H1 (cell line): ENCODE measurements around the gene TMED4. TPM values are rescaled to one million over a fixed set of nuclear protein-coding genes. Genes with fewer than 3 reads are reported as not detected.

Experiments
- CTCF ChIA-PET: fragments of 300-600 bp; sonication (Branson Sonifier 250); formaldehyde crosslinking; loops from one replicate; lab custom pipeline; 2021; ENCODE audit not compliant: partially characterized antibody; lab: Charles Lee
- POLR2A ChIA-PET: fragments of 300-600 bp; sonication (Branson Sonifier 250); formaldehyde crosslinking; loops from one replicate; lab custom pipeline; 2021; ENCODE audit warnings: inconsistent platforms; ENCODE audit not compliant: partially characterized antibody; lab: Charles Lee
- DNase-seq, 2 experiments: peaks; one replicate each; pipeline versions ENCODE4 v3.0.0 to v3.0.0-alpha.2; 2010 to 2022; ENCODE audit warnings: low spot score in 2 of 2, low read depth in 1 of 2, mixed read lengths in 1 of 2
- FAIRE-seq: peaks from 2 replicates; lab custom pipeline; 2011; peaks lifted over from hg19 to GRCh38; lab: Jason Lieb, UNC
- H2AFZ ChIP-seq: 2 replicates; pipeline ENCODE4 v1.8.1; 2012; ENCODE audit warnings: low read length, inconsistent platforms
- H2AK5ac ChIP-seq: 2 replicates; pipeline ENCODE4 v1.6.1; 2013; ENCODE audit warnings: low read depth, low read length
- H2BK120ac ChIP-seq: replicated peaks from 2 replicates; pipeline ENCODE3; 2013; ENCODE audit warnings: low read depth, low read length, inconsistent platforms
- H2BK12ac ChIP-seq: 2 replicates; pipeline ENCODE4 v1.6.1; 2013; ENCODE audit warnings: low read depth, low read length
- H2BK15ac ChIP-seq: 2 replicates; pipeline ENCODE4 v1.6.1; 2013; ENCODE audit warnings: low read length
- H2BK20ac ChIP-seq: 2 replicates; pipeline ENCODE4 v1.6.1; 2013; ENCODE audit warnings: low read length
- H2BK5ac ChIP-seq: 2 replicates; pipeline ENCODE4 v1.6.1; 2013; ENCODE audit warnings: low read depth, low read length
- H3K14ac ChIP-seq: 2 replicates; pipeline ENCODE4 v1.6.1; 2013; ENCODE audit warnings: inconsistent platforms; ENCODE audit not compliant: insufficient read length
- H3K18ac ChIP-seq: 2 replicates; pipeline ENCODE4 v1.6.1; 2013; ENCODE audit warnings: low read length; ENCODE audit errors: extremely low read depth
- H3K23ac ChIP-seq: 2 replicates; pipeline ENCODE4 v1.6.1; 2013; ENCODE audit warnings: inconsistent platforms; ENCODE audit not compliant: insufficient read length
- H3K23me2 ChIP-seq: 2 replicates; pipeline ENCODE4 v1.6.1; 2013; ENCODE audit warnings: low read depth, low read length
- H3K27ac ChIP-seq: 2 replicates; pipeline ENCODE4 v1.6.1; 2011; ENCODE audit warnings: low read depth, low read length, inconsistent platforms
- H3K27me3 ChIP-seq, 4 experiments: replicated peaks in 1 of 4; 1 replicate in 1 of 4; 2 replicates in 3 of 4; pipeline versions ENCODE4 v1.6.1 to v1.8.1; 2011 to 2013; ENCODE audit warnings: low read length in 3 of 4, mild to moderate bottlenecking in 3 of 4, inconsistent platforms in 2 of 4, mixed read lengths in 2 of 4, moderate library complexity in 1 of 4; ENCODE audit not compliant: control insufficient read depth in 3 of 4, insufficient read depth in 3 of 4; ENCODE audit errors: extremely low read depth in 1 of 4
- H3K36me3 ChIP-seq, 4 experiments: 2 replicates each; pipeline versions ENCODE4 v1.6.1 to v1.8.1; 2011 to 2013; ENCODE audit warnings: mild to moderate bottlenecking in 4 of 4, low read length in 3 of 4, moderate library complexity in 2 of 4, control low read depth in 1 of 4, inconsistent platforms in 1 of 4; ENCODE audit not compliant: insufficient read depth in 4 of 4, control insufficient read depth in 2 of 4
- H3K4ac ChIP-seq: replicated peaks from 2 replicates; pipeline ENCODE3; 2013; ENCODE audit warnings: low read length, low read depth, mixed read lengths, inconsistent platforms; ENCODE audit not compliant: insufficient read length
- H3K4me1 ChIP-seq, 4 experiments: replicated peaks in 1 of 4; 1 replicate in 1 of 4; 2 replicates in 3 of 4; pipeline versions ENCODE4 v1.6.1 to v1.8.1; 2011 to 2013; ENCODE audit warnings: low read length in 3 of 4, inconsistent platforms in 2 of 4, mixed read lengths in 1 of 4; ENCODE audit not compliant: insufficient read depth in 4 of 4, control insufficient read depth in 3 of 4
- H3K4me2 ChIP-seq, 2 experiments: 2 replicates each; pipeline versions ENCODE4 v1.6.1 to v1.8.1; 2011 to 2013; ENCODE audit warnings: low read depth in 2 of 2, low read length in 2 of 2, control low read depth in 1 of 2, inconsistent platforms in 1 of 2, mild to moderate bottlenecking in 1 of 2; ENCODE audit not compliant: insufficient read depth in 1 of 2
- H3K4me3 ChIP-seq, 4 experiments: fragments of 200-600, 300-600 bp in 1 of 4; sonication (generic), shearing (Covaris generic), sonication (Bioruptor Twin) in 1 of 4; 2 replicates each; pipeline versions ENCODE4 v1.5.1 to v1.8.1; 2011 to 2016; ENCODE audit warnings: low read length in 4 of 4, low read depth in 3 of 4, control low read depth in 2 of 4, inconsistent platforms in 2 of 4, mild to moderate bottlenecking in 2 of 4, mixed read lengths in 1 of 4, moderate library complexity in 1 of 4; ENCODE audit not compliant: insufficient read depth in 2 of 4; ENCODE audit errors: extremely low read depth in 1 of 4
- H3K56ac ChIP-seq: replicated peaks from 2 replicates; pipeline ENCODE3; 2013; ENCODE audit warnings: low read depth, mild to moderate bottlenecking, mixed read lengths, low read length, inconsistent platforms; ENCODE audit not compliant: insufficient read length
- H3K79me1 ChIP-seq: 2 replicates; pipeline ENCODE4 v1.6.1; 2013; ENCODE audit warnings: low read depth, low read length, control low read depth
- H3K79me2 ChIP-seq, 2 experiments: 2 replicates each; pipeline versions ENCODE4 v1.6.1 to v1.8.1; 2012 to 2013; ENCODE audit warnings: low read length in 2 of 2, mild to moderate bottlenecking in 2 of 2, inconsistent platforms in 1 of 2; ENCODE audit not compliant: insufficient read depth in 2 of 2, control insufficient read depth in 1 of 2
- H3K9ac ChIP-seq, 4 experiments: replicated peaks in 1 of 4; 1 replicate in 1 of 4; 2 replicates in 3 of 4; pipeline versions ENCODE4 v1.6.1 to v1.8.1; 2011 to 2013; ENCODE audit warnings: low read depth in 3 of 4, low read length in 3 of 4, control low read depth in 2 of 4, mild to moderate bottlenecking in 2 of 4, moderate library complexity in 2 of 4, inconsistent platforms in 1 of 4; ENCODE audit errors: extremely low read depth in 1 of 4
- H3K9me3 ChIP-seq, 2 experiments: 2 replicates each; pipeline versions ENCODE4 v1.6.1 to v1.8.1; 2012 to 2013; ENCODE audit warnings: mild to moderate bottlenecking in 2 of 2, moderate library complexity in 2 of 2, control low read depth in 1 of 2, inconsistent platforms in 1 of 2, low read depth in 1 of 2, low read length in 1 of 2, mixed read lengths in 1 of 2; ENCODE audit not compliant: insufficient read depth in 2 of 2
- H4K20me1 ChIP-seq, 2 experiments: replicated peaks in 1 of 2; 2 replicates each; pipeline versions ENCODE3 to v1.8.1; 2011 to 2013; ENCODE audit warnings: inconsistent platforms in 2 of 2, low read length in 2 of 2, mild to moderate bottlenecking in 1 of 2; ENCODE audit not compliant: insufficient read depth in 2 of 2, control insufficient read depth in 1 of 2
- H4K5ac ChIP-seq: 2 replicates; pipeline ENCODE4 v1.6.1; 2013; ENCODE audit warnings: low read length, low read depth, mixed read lengths, inconsistent platforms; ENCODE audit not compliant: insufficient read length
- H4K8ac ChIP-seq: 2 replicates; pipeline ENCODE4 v1.8.0; 2013; ENCODE audit warnings: mild to moderate bottlenecking, moderate library complexity, low read length, inconsistent platforms; ENCODE audit not compliant: insufficient read depth; ENCODE audit errors: extremely low read depth
- H4K91ac ChIP-seq: replicated peaks from 2 replicates; pipeline ENCODE3; 2013; ENCODE audit warnings: low read length, mixed read lengths, inconsistent platforms; ENCODE audit not compliant: insufficient read length
- ASH2L ChIP-seq: fragments of 200-600, 300-600 bp; sonication (generic); IDR thresholded peaks from one replicate; pipeline ENCODE4 v1.7.1; 2017; ENCODE audit warnings: low read length
- BRCA1 ChIP-seq: IDR thresholded peaks from 2 replicates; pipeline ENCODE4 v1.6.1; 2012; ENCODE audit warnings: low read depth, low read length, improper control_type of control experiment
- EGR1 ChIP-seq: IDR thresholded peaks from 2 replicates; pipeline ENCODE4 v1.6.1; 2011; ENCODE audit warnings: low read depth, low read length, borderline replicate concordance
- EZH2 ChIP-seq: fragments of 200-600 bp; sonication (generic); IDR thresholded peaks from 2 replicates; pipeline ENCODE4 v1.7.1; 2012; ENCODE audit warnings: low read depth, mild to moderate bottlenecking, moderate library complexity, low read length, inconsistent platforms; ENCODE audit not compliant: severe bottlenecking
- HDAC6 ChIP-seq: IDR thresholded peaks from one replicate; pipeline ENCODE4 v1.7.1; 2012; ENCODE audit warnings: low read depth, mild to moderate bottlenecking, inconsistent platforms, low read length, moderate library complexity
- KDM4A ChIP-seq: IDR thresholded peaks from one replicate; pipeline ENCODE4 v1.7.1; 2012; ENCODE audit warnings: low read depth, mild to moderate bottlenecking, moderate library complexity, low read length, inconsistent platforms; ENCODE audit not compliant: severe bottlenecking
- RAD21 ChIP-seq, 2 experiments: IDR thresholded peaks in 1 of 2; conservative IDR thresholded peaks in 1 of 2; 2 replicates each; pipeline ENCODE4 v1.6.1; 2011; ENCODE audit warnings: low read depth in 2 of 2, low read length in 2 of 2, improper control_type of control experiment in 1 of 2, inconsistent platforms in 1 of 2, mild to moderate bottlenecking in 1 of 2, moderate library complexity in 1 of 2
- TAF7 ChIP-seq: optimal IDR thresholded peaks from 2 replicates; pipeline ENCODE3; 2011; ENCODE audit warnings: low read depth, mild to moderate bottlenecking, inconsistent platforms, low read length, moderate library complexity, borderline replicate concordance
- TBP ChIP-seq: IDR thresholded peaks from 2 replicates; pipeline ENCODE4 v1.6.1; 2011; ENCODE audit warnings: low read depth, low read length, improper control_type of control experiment
- ZNF274 ChIP-seq: IDR thresholded peaks from 2 replicates; pipeline ENCODE4 v1.7.0; 2012; ENCODE audit warnings: low read length, borderline replicate concordance; ENCODE audit errors: extremely low read depth
- WGBS, 2 experiments: shearing (Covaris generic) in 1 of 2; methylation state at CpG; one replicate each; pipeline versions ENCODE4 v1.1.6 to v1.1.7; 2013 to 2015; ENCODE audit warnings: low lambda C conversion rate in 2 of 2, mixed read lengths in 2 of 2, inconsistent platforms in 1 of 2, low coverage in 1 of 2, missing lambda C conversion rate in 1 of 2; ENCODE audit not compliant: insufficient replicate concordance in 2 of 2, insufficient coverage in 1 of 2, insufficient read length in 1 of 2; ENCODE audit errors: extremely low coverage in 1 of 2, missing lambda C conversion rate in 1 of 2; 5-methylcytosine and 5-hydroxymethylcytosine counted together
- polyA plus RNA-seq, 7 experiments: library from polyadenylated mRNA; depleted of rRNA in 3 of 7; stranded (reverse) in 5 of 7; unstranded in 2 of 7; fragments of >200 nt in 5 of 7; fragments of 200-250 nt in 2 of 7; gene quantifications; 1 replicate in 5 of 7; 2 replicates in 1 of 7; 4 replicates in 1 of 7; pipeline versions ENCODE4 v1.2.1 to v1.2.3, GENCODE V29; 2011 to 2013; ENCODE audit warnings: missing spikeins in 2 of 7, mixed read lengths in 2 of 7
- total RNA-seq: library from RNA; stranded (reverse); fragmentation: NEBNext Ultra II Directional; extraction: Animal tissue kit (Norgen Biotek cat#: 25700); gene quantifications from 2 replicates; pipeline ENCODE4 v1.2.1, GENCODE V29; 2021

The TMED4 gene
- total and polyA plus RNA-seq, 2 of the 8 experiments (the other 6 are each of a cell fraction or from before 2014, with no cell fraction given), result 44.9 to 76.7 TPM

- peak within 1 kb of the TSS; percentile 72 for H3K27ac ChIP-seq
- peak within 1 kb of the TSS; percentile 92 for H3K18ac ChIP-seq
- peak within 1 kb of the TSS; percentile 79 for H4K91ac ChIP-seq
- no peak within 1 kb of the TSS for H2BK120ac ChIP-seq
- H3K23me2 ChIP-seq, result peaks cover 12% of the 10 kb centered on the region; the same call in 1 of the 2 replicates
- H4K20me1 ChIP-seq, result peaks cover 0 to 9% of the 10 kb centered on the region in 2 experiments
- FAIRE-seq (no peak), DNase-seq (peak; percentile 75 to 89)
- peaks cover 38 to 51% (median 42%) of the 10 kb centered on the region in 4 experiments for H3K36me3 ChIP-seq
- H4K5ac ChIP-seq, result peak within 1 kb of the TSS; percentile 81
- H2AK5ac ChIP-seq, result peak within 1 kb of the TSS; percentile 90; the same call in 1 of the 2 replicates
- H3K4me1 ChIP-seq, result peaks cover 4 to 9% (median 5%) of the 10 kb centered on the region in 4 experiments; a peak in 5 of 7 replicates
- H3K4me3 ChIP-seq, result peak within 1 kb of the TSS; percentile 63 to 95 (median 88)
- H3K14ac ChIP-seq, result no peak within 1 kb of the TSS
- no peak within 1 kb of the TSS for H3K23ac ChIP-seq
- ChIA-PET CTCF (interaction anchor here (1.1 to 2.2 kb wide), 4 partner anchors 9 to 225 kb away, joined by 3 to 10 read pairs (median 4); no protein-coding TSS in a partner anchor), POLR2A (interaction anchor here (0.6 to 8.6 kb wide), 21 partner anchors 8 to 409 kb away, joined by 3 to 89 read pairs (median 4); partner anchors contain the start of genes H2AZ2, NUDCD3, OGDH and TMED4)
- peak within 1 kb of the TSS; percentile 78 for H2BK5ac ChIP-seq
- H3K4ac ChIP-seq, result peak within 1 kb of the TSS; percentile 91
- H2BK12ac ChIP-seq, result no peak within 1 kb of the TSS; the same call in 1 of the 2 replicates
- H2BK20ac ChIP-seq, result no peak within 1 kb of the TSS
- 1% methylated on average over 74 of the region's 74 CpGs; no CpG with 5 or more reads in 1 of the 2 experiments for WGBS, 2 experiments
- H3K27me3 ChIP-seq, result no peaks in the 10 kb centered on the region
- no peak within 1 kb of the TSS for H2AFZ ChIP-seq
- H3K9me3 ChIP-seq, result no peaks in the 10 kb centered on the region
- peak within 1 kb of the TSS; percentile 92 for H3K56ac ChIP-seq
- no peak within 1 kb of the TSS for H2BK15ac ChIP-seq
- peaks cover 4% of the 10 kb centered on the region for H3K79me1 ChIP-seq
- H3K79me2 ChIP-seq, result peaks cover 0 to 15% of the 10 kb centered on the region in 2 experiments; a peak in 3 of 4 replicates
- H3K9ac ChIP-seq, result peak within 1 kb of the TSS; percentile 78 to 87 (median 82)
- H4K8ac ChIP-seq, result peak within 1 kb of the TSS; percentile 97
- H3K4me2 ChIP-seq, result peak within 1 kb of the TSS; percentile 89 to 92
- TF ChIP-seq EZH2 (no peak), RAD21 (IDR thresholded peaks at IDR 0.05 in 1 of 2, conservative IDR thresholded peaks at IDR 0.05 in 1 of 2; ENCODE audit: low read depth in 2 of 2, low read length in 2 of 2) (0 out of 4 replicates have a peak, but pooled peaks of 1 of the 2 experiments have one; percentile 0), HDAC6 (no peak), BRCA1 (no peak), ZNF274 (no peak), ASH2L (peak; percentile 75), KDM4A (peak; percentile 77), EGR1 (peak; percentile 51; the same call in 1 of the 2 replicates), TAF7 (peak; percentile 58), TBP (peak; percentile 77; the same call in 1 of the 2 replicates)
These were observed 8.4 kb downstream of the TMED4 start, which contains the start of gene DDX56 for GRCh38 chr7:44573464-44574286. DDX56 (minus strand) TSS chr7:44573908; CDS start chr7:44573895, 13 bp downstream.
